ENCODE data around the gene CAMK1D. TPM values are rescaled to one million over a fixed set of nuclear protein-coding genes. Genes with fewer than 3 reads are reported as not detected.

The CAMK1D gene
- total RNA-seq, 4 donors from 2014 or later: 13.5 to 21.4 (median 15.7) TPM

DNA sequence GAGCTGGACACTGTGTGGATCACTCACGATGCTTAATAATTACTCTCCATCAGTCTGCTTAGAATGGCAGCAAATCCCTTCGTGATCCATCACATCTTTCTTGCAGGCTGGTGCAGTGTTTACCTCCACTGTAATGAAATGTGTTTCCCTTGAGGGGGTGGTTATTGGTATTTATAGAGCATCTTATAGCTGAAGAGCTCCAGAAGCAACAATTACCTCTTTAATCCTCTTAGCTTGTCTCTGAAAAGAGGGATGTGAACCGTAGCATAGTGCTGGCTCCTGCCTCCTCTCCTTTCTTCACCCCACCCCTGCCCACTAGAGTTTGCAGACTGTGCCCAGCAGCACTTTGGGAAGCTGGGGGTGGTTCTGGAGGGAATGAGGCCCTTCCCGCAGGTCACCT lies 132.6 kb downstream of the CAMK1D start:
- DNase-seq: no peak
- TF ChIP-seq POLR2A (IDR thresholded peaks at IDR 0.05) (no peak), EP300 (IDR thresholded peaks at IDR 0.05; ENCODE audit: low read depth) (no peak), CTCF (IDR thresholded peaks at IDR 0.05) (no peak), POLR2AphosphoS5 (IDR thresholded peaks at IDR 0.05) (no peak)
- no peak overlapping the region for H3K27ac ChIP-seq
- WGBS, 2 donors (ENCODE audit: low coverage in 1 of 2): 83 to 89% methylated on average over 1 to 4 of the region's 4 CpGs
- in situ Hi-C loops (cut with MboI; ENCODE audit: low pct_ligation_motif_present in 1 of 4, low pct_unique_long_range_greater_than_20kb in 1 of 4, low sequenced_read_pairs in 3 of 4): loop anchor here in 2 of 4 donors (25.0 kb wide), 1 partner anchor 220 kb away; no protein-coding TSS in a partner anchor
- intact Hi-C loops (cut with DNase I; ENCODE audit: low total_unique reads): no loop called here
- peaks cover 0 to 36% (median 16%) of the 10 kb centered on the region in 4 donors for H3K4me1 ChIP-seq
- H3K4me3 ChIP-seq: no peak overlapping the region
- H3K27me3 ChIP-seq: no peaks in the 10 kb centered on the region
- no peaks in the 10 kb centered on the region for H3K36me3 ChIP-seq
- H3K9me3 ChIP-seq: no peaks in the 10 kb centered on the region

DNA sequence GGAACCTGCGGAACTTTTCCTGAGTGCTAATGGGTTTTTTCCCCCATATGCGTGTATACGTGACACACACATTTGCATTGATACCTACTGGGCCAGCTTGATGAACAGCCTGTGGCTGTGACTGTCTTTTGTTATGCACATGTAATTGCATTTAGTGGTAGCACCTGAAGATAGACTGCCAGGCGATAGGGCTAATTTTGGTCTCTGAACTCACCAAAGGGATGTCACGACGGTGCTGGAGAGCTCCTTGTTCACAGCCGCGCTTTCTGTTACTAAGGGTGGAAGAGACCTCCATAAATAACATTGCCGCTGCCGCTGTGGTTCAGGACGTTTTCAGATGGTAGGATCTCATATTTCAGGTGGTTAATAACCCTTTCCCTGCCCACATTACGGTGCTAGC lies 133.2 kb downstream of the CAMK1D start:
- no peak overlapping the region for H3K27ac ChIP-seq
- peaks cover 0 to 36% (median 16%) of the 10 kb centered on the region in 4 donors for H3K4me1 ChIP-seq
- no peaks in the 10 kb centered on the region for H3K9me3 ChIP-seq
- H3K4me3 ChIP-seq: no peak overlapping the region
- no peaks in the 10 kb centered on the region for H3K36me3 ChIP-seq
- WGBS, 2 donors (ENCODE audit: low coverage in 1 of 2): 77 to 81% methylated on average over 11 to 12 of the region's 12 CpGs
- TF ChIP-seq CTCF (IDR thresholded peaks at IDR 0.05) (no peak), POLR2AphosphoS5 (IDR thresholded peaks at IDR 0.05) (no peak), POLR2A (IDR thresholded peaks at IDR 0.05) (no peak), EP300 (IDR thresholded peaks at IDR 0.05; ENCODE audit: low read depth) (no peak)
- H3K27me3 ChIP-seq: no peaks in the 10 kb centered on the region
- intact Hi-C loops (cut with DNase I; ENCODE audit: low total_unique reads) (no loop called here), in situ Hi-C loops (cut with MboI; ENCODE audit: low pct_ligation_motif_present in 1 of 4, low pct_unique_long_range_greater_than_20kb in 1 of 4, low sequenced_read_pairs in 3 of 4) (loop anchor here in 2 of 4 donors (25.0 kb wide), 1 partner anchor 220 kb away; no protein-coding TSS in a partner anchor)
- DNase-seq: no peak

DNA sequence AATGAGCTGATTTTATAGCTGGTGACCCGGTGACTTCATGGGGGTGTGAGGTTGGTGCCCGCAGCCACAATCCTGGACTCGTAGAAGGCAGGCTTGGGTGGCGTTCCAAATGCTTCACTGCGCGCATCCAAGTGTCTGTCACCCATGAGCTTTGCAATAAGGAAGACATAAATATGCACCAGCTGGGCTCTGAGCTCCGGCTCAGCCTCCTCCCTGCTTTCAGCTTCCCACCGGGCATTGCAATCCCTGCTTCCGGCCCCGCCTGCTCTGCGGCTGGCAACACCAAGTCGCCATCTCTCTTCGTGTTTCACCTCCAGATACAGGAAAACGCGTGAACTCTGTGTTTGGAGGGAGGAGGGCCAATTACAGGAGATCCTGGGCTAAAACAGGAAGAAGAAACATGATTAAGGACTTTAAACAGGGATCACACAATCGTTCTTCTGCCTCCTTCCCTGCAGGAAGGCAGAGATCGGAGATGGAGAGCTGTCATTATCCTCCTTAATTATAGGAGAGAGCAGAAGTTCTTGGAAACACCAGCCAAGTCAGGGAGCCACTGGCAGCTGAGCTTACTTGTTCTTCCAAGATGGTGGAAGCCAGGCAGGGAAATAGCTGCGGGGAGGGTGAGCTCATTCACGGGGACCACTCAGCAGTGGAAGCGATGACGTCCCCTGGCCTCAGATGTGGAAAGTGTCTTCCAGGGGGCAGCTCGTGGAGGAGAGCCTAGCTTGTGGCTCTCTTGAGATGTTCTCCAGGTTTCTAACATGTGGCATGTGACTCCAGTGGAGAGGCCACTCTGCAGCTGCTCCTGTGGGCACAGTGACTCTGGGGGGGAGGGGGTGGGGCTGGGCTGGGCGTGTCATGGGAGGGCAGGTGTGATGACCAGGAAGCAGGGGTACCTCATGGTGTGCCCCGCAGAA lies 134.9 kb downstream of the CAMK1D start:
- in situ Hi-C loops (cut with MboI; ENCODE audit: low pct_ligation_motif_present in 1 of 4, low pct_unique_long_range_greater_than_20kb in 1 of 4, low sequenced_read_pairs in 3 of 4): loop anchor here in 2 of 4 donors (25.0 kb wide), 1 partner anchor 222 kb away; no protein-coding TSS in a partner anchor
- H3K4me3 ChIP-seq: peak overlapping the region in 1 of 4 donors; percentile 1
- WGBS, 2 donors (ENCODE audit: low coverage in 1 of 2): 83 to 86% methylated on average over 5 to 23 of the region's 24 CpGs
- intact Hi-C loops (cut with DNase I; ENCODE audit: low total_unique reads): no loop called here
- peaks cover 0 to 40% (median 17%) of the 10 kb centered on the region in 4 donors for H3K4me1 ChIP-seq
- H3K27ac ChIP-seq: peak overlapping the region; percentile 67 to 76 (median 71)
- no peaks in the 10 kb centered on the region for H3K9me3 ChIP-seq
- no peak for DNase-seq
- TF ChIP-seq POLR2AphosphoS5 (IDR thresholded peaks at IDR 0.05) (no peak), POLR2A (IDR thresholded peaks at IDR 0.05) (no peak), EP300 (IDR thresholded peaks at IDR 0.05; ENCODE audit: low read depth) (no peak), CTCF (IDR thresholded peaks at IDR 0.05) (no peak)
- H3K27me3 ChIP-seq: no peaks in the 10 kb centered on the region
- H3K36me3 ChIP-seq: no peaks in the 10 kb centered on the region
